T-helper 22 cell (primary cell): ENCODE measurements around the gene PPP1R12B.
"Not testable (repeated sequence)": the region's sequence is repeated elsewhere in the genome, so short reads cannot be mapped to it uniquely, and the experiment has no call there.

Experiments
- DNase-seq: peaks from one replicate; pipeline ENCODE4 v3.0.0-alpha.2; 2020; ENCODE audit warnings: low read depth

The PPP1R12B gene

GRCh38 chr1:202561726-202562443 lies 213.4 kb downstream of the PPP1R12B start:
- no peak for DNase-seq

- no peak for DNase-seq
Measured at GRCh38 chr1:202562444-202563060, 214.1 kb downstream of the PPP1R12B start.

- DNase-seq: no peak
Measured at GRCh38 chr1:202563818-202564217, 215.3 kb downstream of the PPP1R12B start.

- no peak for DNase-seq
Measured at GRCh38 chr1:202564958-202565495, 216.5 kb downstream of the PPP1R12B start.

GRCh38 chr1:202565890-202566602 lies 217.5 kb downstream of the PPP1R12B start:
- DNase-seq: no peak

GRCh38 chr1:202567738-202568137 lies 219.2 kb downstream of the PPP1R12B start:
- no peak for DNase-seq

GRCh38 chr1:202568410-202568809 lies 219.9 kb downstream of the PPP1R12B start:
- DNase-seq: no peak

- DNase-seq: no peak
Measured at GRCh38 chr1:202568826-202569225, 220.3 kb downstream of the PPP1R12B start.

- DNase-seq: no peak
Measured at GRCh38 chr1:202569393-202570322, 221.2 kb downstream of the PPP1R12B start.

- no peak for DNase-seq
Measured at GRCh38 chr1:202571719-202572339, 223.3 kb downstream of the PPP1R12B start.

GRCh38 chr1:202572867-202573266 lies 224.4 kb downstream of the PPP1R12B start:
- no peak for DNase-seq

- no peak for DNase-seq
Measured at GRCh38 chr1:202575918-202576653, 227.6 kb downstream of the PPP1R12B start.

- DNase-seq: no peak
Measured at GRCh38 chr1:202576816-202577215, 228.3 kb downstream of the PPP1R12B start.

- DNase-seq: no peak
Measured at GRCh38 chr1:202577381-202577780, 228.9 kb downstream of the PPP1R12B start.

- DNase-seq: no peak
Measured at GRCh38 chr1:202578001-202578504, 229.6 kb downstream of the PPP1R12B start.

GRCh38 chr1:202578565-202578964 lies 230.1 kb downstream of the PPP1R12B start:
- DNase-seq: no peak

- DNase-seq: no peak
Measured at GRCh38 chr1:202579806-202580205, 231.3 kb downstream of the PPP1R12B start.

GRCh38 chr1:202580619-202581018 lies 232.1 kb downstream of the PPP1R12B start:
- DNase-seq: no peak

- DNase-seq: not testable (repeated sequence)
Measured at GRCh38 chr1:202582350-202582749, 233.9 kb downstream of the PPP1R12B start.
